CD4-positive, alpha-beta T cell treated with Interleukin-17A for 4 hours (primary cell): ENCODE results near the gene ABI3BP.

ENCODE experiments used
- DNase-seq: peaks from one replicate; pipeline ENCODE4 v3.0.0-alpha.2; 2020; ENCODE audit warnings: mixed read lengths

The ABI3BP gene

GRCh38 chr3:100880845-100881244 lies 112.4 kb downstream of the ABI3BP start:
- no peak for DNase-seq

- no peak for DNase-seq
Observed at GRCh38 chr3:100880072-100880471, 113.1 kb downstream of the ABI3BP start.

- no peak for DNase-seq
Observed at GRCh38 chr3:100879195-100879810, 113.9 kb downstream of the ABI3BP start.

- no peak for DNase-seq
Observed at GRCh38 chr3:100877286-100877685, 115.9 kb downstream of the ABI3BP start.

GRCh38 chr3:100875239-100875638 lies 118.0 kb downstream of the ABI3BP start:
- no peak for DNase-seq

GRCh38 chr3:100873611-100874010 lies 119.6 kb downstream of the ABI3BP start:
- no peak for DNase-seq

- DNase-seq: no peak
Observed at GRCh38 chr3:100871306-100871705, 121.9 kb downstream of the ABI3BP start.

GRCh38 chr3:100869787-100870186 lies 123.4 kb downstream of the ABI3BP start:
- no peak for DNase-seq

- no peak for DNase-seq
Observed at GRCh38 chr3:100868894-100869293, 124.3 kb downstream of the ABI3BP start.

- no peak for DNase-seq
Observed at GRCh38 chr3:100868096-100868495, 125.1 kb downstream of the ABI3BP start.

GRCh38 chr3:100865442-100865841 lies 127.8 kb downstream of the ABI3BP start:
- no peak for DNase-seq

GRCh38 chr3:100864471-100865250 lies 128.6 kb downstream of the ABI3BP start:
- no peak for DNase-seq

- DNase-seq: no peak
Observed at GRCh38 chr3:100857863-100858262, 135.4 kb downstream of the ABI3BP start.

- no peak for DNase-seq
Observed at GRCh38 chr3:100856821-100857220, 136.4 kb downstream of the ABI3BP start.

- no peak for DNase-seq
Observed at GRCh38 chr3:100852840-100853239, 140.4 kb downstream of the ABI3BP start.

- no peak for DNase-seq
Observed at GRCh38 chr3:100850701-100851100, 142.5 kb downstream of the ABI3BP start.

- DNase-seq: no peak
Observed at GRCh38 chr3:100850156-100850555, 143.1 kb downstream of the ABI3BP start.

- no peak for DNase-seq
Observed at GRCh38 chr3:100844063-100844936, 148.9 kb downstream of the ABI3BP start.

- no peak for DNase-seq
Observed at GRCh38 chr3:100838157-100838556, 155.1 kb downstream of the ABI3BP start.

GRCh38 chr3:100836661-100837060 lies 156.6 kb downstream of the ABI3BP start:
- DNase-seq: no peak

- no peak for DNase-seq
Observed at GRCh38 chr3:100834332-100834731, 158.9 kb downstream of the ABI3BP start.

- no peak for DNase-seq
Observed at GRCh38 chr3:100833483-100833882, 159.7 kb downstream of the ABI3BP start.

- DNase-seq: no peak
Observed at GRCh38 chr3:100831629-100832028, 161.6 kb downstream of the ABI3BP start.

- no peak for DNase-seq
Observed at GRCh38 chr3:100830931-100831330, 162.3 kb downstream of the ABI3BP start.
